IMR-90 (cell line): ENCODE data around the gene GRK5. TPM values are rescaled to one million over a fixed set of nuclear protein-coding genes. Genes with fewer than 3 reads are reported as not detected.
A peak's percentile ranks its signal among the peaks of the same experiment; 100 is the strongest.

Source experiments
- ATAC-seq: fragments of 200-7000 bp; cut with Tn5 transposase; 2 replicates; pipeline ENCODE4 v1.9.1; 2020; ENCODE audit warnings: low read depth, mild to moderate bottlenecking, moderate library complexity
- BruUV-seq: library from RNA; stranded (reverse); fragments of 400-500 nt; replicated peaks from 2 replicates; lab custom pipeline; 2021; lab: Mats Ljungman, UMichigan
- CTCF ChIA-PET: fragments of 300-600 bp; formaldehyde crosslinking; extraction: SDS; loops from one replicate; lab custom pipeline; 2021; ENCODE audit warnings: antibody characterized with exemption; lab: Yijun Ruan, JAX
- POLR2A ChIA-PET: fragments of 300-600 bp; sonication (Branson Sonifier 250); formaldehyde crosslinking; loops from one replicate; lab custom pipeline; 2022; ENCODE audit warnings: antibody characterized with exemption; ENCODE audit not compliant: unreplicated experiment; lab: Charles Lee
- DNase-seq: peaks from one replicate; pipeline ENCODE4 v3.0.0; 2013
- H2AFZ ChIP-seq: replicated peaks from 2 replicates; pipeline ENCODE3; 2013; ENCODE audit warnings: low read length, mild to moderate bottlenecking; ENCODE audit not compliant: poor library complexity
- H2AK5ac ChIP-seq: 2 replicates; pipeline ENCODE4 v1.6.1; 2013; ENCODE audit warnings: low read depth, low read length, inconsistent platforms
- H2AK9ac ChIP-seq: replicated peaks from 2 replicates; pipeline ENCODE3; 2013; ENCODE audit warnings: mild to moderate bottlenecking, low read depth, low read length, moderate library complexity; ENCODE audit not compliant: poor library complexity
- H2BK120ac ChIP-seq: 2 replicates; pipeline ENCODE4 v1.6.1; 2013; ENCODE audit warnings: low read depth, low read length, inconsistent platforms
- H2BK15ac ChIP-seq: 3 replicates; pipeline ENCODE4 v1.6.1; 2013; ENCODE audit warnings: low read depth, low read length, inconsistent platforms
- H2BK20ac ChIP-seq: 2 replicates; pipeline ENCODE4 v1.6.1; 2013; ENCODE audit warnings: low read depth, mild to moderate bottlenecking, inconsistent platforms, low read length, moderate library complexity
- H2BK5ac ChIP-seq: 2 replicates; pipeline ENCODE4 v1.6.1; 2013; ENCODE audit warnings: mild to moderate bottlenecking, low read depth, low read length, inconsistent platforms; ENCODE audit not compliant: poor library complexity, severe bottlenecking
- H3K14ac ChIP-seq: replicated peaks from 2 replicates; pipeline ENCODE4 v1.6.1; 2013; ENCODE audit warnings: low read depth, low read length, inconsistent platforms
- H3K18ac ChIP-seq: 2 replicates; pipeline ENCODE4 v1.6.1; 2013; ENCODE audit warnings: low read depth, low read length, control low read depth
- H3K23ac ChIP-seq: 2 replicates; pipeline ENCODE4 v1.6.1; 2013; ENCODE audit warnings: low read depth, low read length, inconsistent platforms
- H3K27ac ChIP-seq: 2 replicates; pipeline ENCODE4 v1.5.1; 2013; ENCODE audit warnings: mild to moderate bottlenecking, control low read depth, low read length; ENCODE audit not compliant: insufficient read depth
- H3K27me3 ChIP-seq: 2 replicates; pipeline ENCODE4 v1.6.1; 2013; ENCODE audit warnings: low read length; ENCODE audit not compliant: control insufficient read depth, insufficient read depth
- H3K36me3 ChIP-seq: 2 replicates; pipeline ENCODE4 v1.6.1; 2013; ENCODE audit warnings: low read length, mixed read lengths; ENCODE audit not compliant: control insufficient read depth, insufficient read depth
- H3K4ac ChIP-seq: 2 replicates; pipeline ENCODE4 v1.6.1; 2013; ENCODE audit warnings: low read depth, low read length, inconsistent platforms
- H3K4me1 ChIP-seq: 2 replicates; pipeline ENCODE4 v1.6.1; 2013; ENCODE audit warnings: low read length, mixed read lengths; ENCODE audit not compliant: control insufficient read depth, insufficient read depth
- H3K4me2 ChIP-seq: 2 replicates; pipeline ENCODE4 v1.6.1; 2013; ENCODE audit warnings: low read depth, mild to moderate bottlenecking, control low read depth, low read length, moderate library complexity
- H3K4me3 ChIP-seq: 2 replicates; pipeline ENCODE4 v1.5.1; 2013; ENCODE audit warnings: low read depth, mild to moderate bottlenecking, control low read depth, low read length, moderate library complexity; ENCODE audit not compliant: insufficient read depth
- H3K56ac ChIP-seq: 2 replicates; pipeline ENCODE4 v1.6.1; 2013; ENCODE audit warnings: low read length, inconsistent platforms; ENCODE audit not compliant: insufficient read depth; ENCODE audit errors: extremely low read depth
- H3K79me1 ChIP-seq, 2 experiments: 2 replicates each; pipeline ENCODE4 v1.6.1; 2013; ENCODE audit warnings: low read length in 2 of 2, inconsistent platforms in 1 of 2, low read depth in 1 of 2
- H3K9ac ChIP-seq: 2 replicates; pipeline ENCODE4 v1.6.1; 2013; ENCODE audit warnings: low read depth, low read length, control low read depth
- H3K9me1 ChIP-seq: 2 replicates; pipeline ENCODE4 v1.6.1; 2013; ENCODE audit warnings: low read length, inconsistent platforms; ENCODE audit not compliant: insufficient read depth
- H3K9me3 ChIP-seq: 2 replicates; pipeline ENCODE4 v1.6.1; 2013; ENCODE audit warnings: low read length; ENCODE audit not compliant: control insufficient read depth, insufficient read depth
- H4K20me1 ChIP-seq: 2 replicates; pipeline ENCODE4 v1.6.1; 2013; ENCODE audit warnings: low read length, inconsistent platforms; ENCODE audit not compliant: insufficient read depth
- H4K5ac ChIP-seq: 2 replicates; pipeline ENCODE4 v1.6.1; 2013; ENCODE audit warnings: mild to moderate bottlenecking, low read depth, low read length, control low read depth
- H4K8ac ChIP-seq, 2 experiments: 2 replicates each; pipeline ENCODE4 v1.6.1; 2013; ENCODE audit warnings: low read depth in 2 of 2, low read length in 2 of 2, control low read depth in 1 of 2, inconsistent platforms in 1 of 2
- H4K91ac ChIP-seq: 2 replicates; pipeline ENCODE4 v1.6.1; 2013; ENCODE audit warnings: low read depth, low read length, inconsistent platforms; ENCODE audit not compliant: insufficient read depth
- CEBPB ChIP-seq: IDR thresholded peaks from 2 replicates; pipeline ENCODE4 v1.6.1; 2012; ENCODE audit warnings: low read depth, low read length, improper control_type of control experiment
- CTCF ChIP-seq: conservative IDR thresholded peaks from 2 replicates; pipeline ENCODE4 v1.5.1; 2012; ENCODE audit warnings: mild to moderate bottlenecking, low read depth, low read length, improper control_type of control experiment
- ELK1 ChIP-seq: fragments of 150-350 bp; IDR thresholded peaks from 2 replicates; pipeline ENCODE4 v1.6.1; 2016; ENCODE audit warnings: low read depth, mild to moderate bottlenecking, low read length, moderate library complexity, borderline replicate concordance
- MAZ ChIP-seq: IDR thresholded peaks from 2 replicates; pipeline ENCODE4 v1.6.1; 2012; ENCODE audit warnings: low read depth, mild to moderate bottlenecking, low read length, improper control_type of control experiment, moderate library complexity, borderline replicate concordance
- NFE2L2 ChIP-seq: fragments of 150-350 bp; IDR thresholded peaks from 2 replicates; pipeline ENCODE4 v1.6.1; 2016; ENCODE audit warnings: low read depth, mild to moderate bottlenecking, low read length
- POLR2A ChIP-seq: IDR thresholded peaks from 2 replicates; pipeline ENCODE4 v1.6.1; 2012; ENCODE audit warnings: mild to moderate bottlenecking, low read depth, low read length
- RCOR1 ChIP-seq: IDR thresholded peaks from 2 replicates; pipeline ENCODE4 v1.6.1; 2012; ENCODE audit warnings: mild to moderate bottlenecking, low read length, improper control_type of control experiment; ENCODE audit not compliant: insufficient replicate concordance
- RFX5 ChIP-seq: IDR thresholded peaks from 2 replicates; pipeline ENCODE4 v1.8.0; 2012; ENCODE audit warnings: low read depth, mild to moderate bottlenecking, low read length, moderate library complexity
- WGBS, 2 experiments: methylation state at CpG; one replicate each; pipeline versions ENCODE4 v1.1.5 to v1.1.7; 2013; ENCODE audit warnings: missing lambda C conversion rate in 2 of 2; ENCODE audit not compliant: insufficient read length in 1 of 2; ENCODE audit errors: extremely low coverage in 2 of 2; 5-methylcytosine and 5-hydroxymethylcytosine counted together
- dilution Hi-C: fragments of 300-500 bp; cut with HindIII; formaldehyde crosslinking; loops from one replicate; pipeline ENCODE4 v1.14.3; 2018; ENCODE audit warnings: low sequenced_read_pairs; ENCODE audit not compliant: unreplicated experiment
- in situ Hi-C: fragments of 300-500 bp; cut with MboI; formaldehyde crosslinking; loops from 3 replicates; pipeline ENCODE4 v1.14.3; 2019; ENCODE audit warnings: low sequenced_read_pairs, inconsistent platforms, mixed read lengths
- intact Hi-C: fragments of 100-400 bp; cut with micrococcal nuclease; formaldehyde crosslinking; loops from 2 replicates; pipeline ENCODE4 v1.10.0; 2022
- polyA plus RNA-seq, 3 experiments: library from polyadenylated mRNA; depleted of rRNA; stranded (reverse); fragments of >200 nt; gene quantifications; 2 replicates each; pipeline ENCODE4 v1.2.3, GENCODE V29; 2012; ENCODE audit warnings: low replicate concordance in 1 of 3
- total RNA-seq: library from RNA; depleted of rRNA; stranded (reverse); fragments of >200 nt; gene quantifications from 2 replicates; pipeline ENCODE4 v1.2.3, GENCODE V29; 2012

Gene GRK5
- total and polyA plus RNA-seq, 2 of the 4 experiments (the other 2 are of a cell fraction): 12.9 to 16.3 TPM

- Histone ChIP-seq H3K27me3 (no peaks in the 10 kb centered on the region), H2BK20ac (peak overlapping the region; percentile 81), H2BK5ac (peak overlapping the region; percentile 85), H3K36me3 (peaks cover 5% of the 10 kb centered on the region; the same call in 1 of the 2 replicates), H3K4me3 (no peak overlapping the region), H4K20me1 (peaks cover 64% of the 10 kb centered on the region), H2AK5ac (peak overlapping the region; percentile 70), H3K18ac (peak overlapping the region; percentile 92), H3K9ac (peak overlapping the region; percentile 73), H4K8ac (peak overlapping the region in 1 of 2 experiments; percentile 89; a peak in 3 of 4 replicates), H3K9me1 (peaks cover 45% of the 10 kb centered on the region), H3K4me1 (peaks cover 49% of the 10 kb centered on the region), H3K23ac (peak overlapping the region; percentile 98; the same call in 1 of the 2 replicates), H3K56ac (peak overlapping the region; percentile 92), H3K14ac (peak overlapping the region; percentile 93), H2BK15ac (peak overlapping the region; percentile 47; the same call in 1 of the 3 replicates), H4K91ac (peak overlapping the region; percentile 59), H3K4me2 (peak overlapping the region; percentile 87), H3K79me1 (peaks cover 49 to 88% of the 10 kb centered on the region in 2 experiments), H2AFZ (peak overlapping the region; percentile 33), H2AK9ac (no peak overlapping the region), H3K9me3 (no peaks in the 10 kb centered on the region), H4K5ac (peak overlapping the region; percentile 65; the same call in 1 of the 2 replicates), H3K4ac (peak overlapping the region; percentile 88), H2BK120ac (peak overlapping the region; percentile 85), H3K27ac (peak overlapping the region; percentile 94)
- in situ Hi-C loops (no loop called here), dilution Hi-C loops (no loop called here), intact Hi-C loops (loop anchor here (2.0 kb wide), 1 partner anchor 14 kb away; no protein-coding TSS in a partner anchor)
- no TSS peak for BruUV-seq
- ChIA-PET CTCF (interaction anchor here (1.6 kb wide), 1 partner anchor 15 kb away, joined by 4 read pairs; no protein-coding TSS in a partner anchor), POLR2A (no interaction called here)
- DNase-seq (peak; percentile 82), ATAC-seq (peak; percentile 50)
- TF ChIP-seq MAZ (no peak), CEBPB (peak; percentile 83), RFX5 (no peak), ELK1 (no peak), CTCF (no peak), RCOR1 (no peak), NFE2L2 (no peak), POLR2A (no peak)
- 0% methylated on average over 1 of the region's 4 CpGs; no CpG with 5 or more reads in 1 of the 2 experiments for whole genome bisulfite sequencing, 2 experiments
Observed at GRCh38 chr10:119221201-119221600, 13.8 kb downstream of the GRK5 start.
